GM18499 (cell line): Measurements from ENCODE around the gene PICK1.
"Not testable (repeated sequence)": the region's sequence is repeated elsewhere in the genome, so short reads cannot be mapped to it uniquely, and the experiment has no call there.

Source experiments
- ATAC-seq: cut with Tn5 transposase; IDR thresholded peaks from one replicate; pipeline ENCODE4 v1.9.1; 2021; ENCODE audit warnings: moderate number of reproducible peaks; ENCODE audit not compliant: insufficient read depth, unreplicated experiment

The PICK1 gene

GRCh38 chr22:38073150-38074130, 16.2 kb downstream of the PICK1 start:
- no peak for ATAC-seq

GRCh38 chr22:38074181-38075104, 17.2 kb downstream of the PICK1 start:
- no peak for ATAC-seq

GRCh38 chr22:38075105-38075825, 18.1 kb downstream of the PICK1 start:
- no peak for ATAC-seq

GRCh38 chr22:38075961-38076360, 18.8 kb downstream of the PICK1 start:
- no peak for ATAC-seq

- no peak for ATAC-seq
Measured at GRCh38 chr22:38077096-38077495, 19.9 kb downstream of the PICK1 start.

- ATAC-seq = no peak
Measured at GRCh38 chr22:38077595-38077994, 20.4 kb downstream of the PICK1 start.

- no peak for ATAC-seq
Measured at GRCh38 chr22:38078046-38078840, 21.0 kb downstream of the PICK1 start.

GRCh38 chr22:38079208-38079607, 22.0 kb downstream of the PICK1 start:
- ATAC-seq = not testable (repeated sequence)

GRCh38 chr22:38079804-38080203, 22.6 kb downstream of the PICK1 start:
- ATAC-seq = no peak

- ATAC-seq = no peak
Measured at GRCh38 chr22:38080474-38080849, 23.3 kb downstream of the PICK1 start.

- no peak for ATAC-seq
Measured at GRCh38 chr22:38080850-38081635, 23.8 kb downstream of the PICK1 start.

GRCh38 chr22:38081636-38081940, 24.4 kb downstream of the PICK1 start:
- no peak for ATAC-seq

GRCh38 chr22:38081941-38082828, 25.0 kb downstream of the PICK1 start:
- ATAC-seq = no peak

- no peak for ATAC-seq
Measured at GRCh38 chr22:38082986-38083710, 25.9 kb downstream of the PICK1 start.

- no peak for ATAC-seq
Measured at GRCh38 chr22:38083931-38084631, 26.9 kb downstream of the PICK1 start, which contains the start of gene SLC16A8. Gene SLC16A8 (minus strand): TSS chr22:38084184. CDS start chr22:38082873, 1,311 bp downstream.

- no peak for ATAC-seq
Measured at GRCh38 chr22:38085056-38085455, 27.9 kb downstream of the PICK1 start.

- no peak for ATAC-seq
Measured at GRCh38 chr22:38085501-38085900, 28.3 kb downstream of the PICK1 start.
